Fibroblast of lung (primary cell): ENCODE results near the gene BBS2. TPM values are rescaled to one million over a fixed set of nuclear protein-coding genes. Genes with fewer than 3 reads are reported as not detected.

Experiments
- DNase-seq, 2 donors: peaks; one replicate each; pipeline versions ENCODE4 v3.0.0 to v3.0.0-alpha.2; 2010; ENCODE audit warnings: low read depth in 2 of 2
- H2AFZ ChIP-seq: 2 replicates; pipeline ENCODE4 v1.5.1; 2012; ENCODE audit warnings: low read length, control low read depth, inconsistent platforms
- H3K27ac ChIP-seq: 2 replicates; pipeline ENCODE4 v1.5.1; 2011; ENCODE audit warnings: low read length, control low read depth; ENCODE audit not compliant: insufficient read depth
- H3K27me3 ChIP-seq: 2 replicates; pipeline ENCODE4 v1.5.1; 2011; ENCODE audit warnings: mild to moderate bottlenecking, low read length; ENCODE audit not compliant: control insufficient read depth, insufficient read depth
- H3K36me3 ChIP-seq: 2 replicates; pipeline ENCODE4 v1.5.1; 2011; ENCODE audit warnings: low read length; ENCODE audit not compliant: control insufficient read depth, insufficient read depth
- H3K4me1 ChIP-seq: 2 replicates; pipeline ENCODE4 v1.5.1; 2011; ENCODE audit warnings: low read length; ENCODE audit not compliant: control insufficient read depth, insufficient read depth; ENCODE audit errors: extremely low read depth
- H3K4me2 ChIP-seq: 2 replicates; pipeline ENCODE4 v1.5.1; 2011; ENCODE audit warnings: low read length, control low read depth; ENCODE audit not compliant: insufficient read depth; ENCODE audit errors: extremely low read depth
- H3K4me3 ChIP-seq, 4 experiments: fragments of 200-600 bp in 1 of 4; sonication (generic) in 1 of 4; replicated peaks in 1 of 4; 2 replicates each; pipeline ENCODE4 v1.5.1; 2011 to 2016; ENCODE audit warnings: low read length in 4 of 4, low read depth in 3 of 4, mild to moderate bottlenecking in 3 of 4, control low read depth in 2 of 4, inconsistent platforms in 1 of 4, mixed read lengths in 1 of 4; ENCODE audit not compliant: insufficient read depth in 1 of 4; ENCODE audit errors: control extremely low read depth in 1 of 4
- H3K79me2 ChIP-seq: 2 replicates; pipeline ENCODE4 v1.5.1; 2012; ENCODE audit warnings: mild to moderate bottlenecking, low read length, inconsistent platforms; ENCODE audit not compliant: control insufficient read depth, insufficient read depth
- H3K9ac ChIP-seq: 2 replicates; pipeline ENCODE4 v1.5.1; 2011; ENCODE audit warnings: mild to moderate bottlenecking, low read length, control low read depth; ENCODE audit not compliant: insufficient read depth
- H3K9me3 ChIP-seq: 2 replicates; pipeline ENCODE4 v1.5.1; 2012; ENCODE audit warnings: low read depth, low read length; ENCODE audit not compliant: control insufficient read depth, insufficient read depth
- H4K20me1 ChIP-seq: 2 replicates; pipeline ENCODE4 v1.5.1; 2011; ENCODE audit warnings: low read length; ENCODE audit not compliant: control insufficient read depth, insufficient read depth; ENCODE audit errors: extremely low read depth
- CTCF ChIP-seq, 2 donors: IDR thresholded peaks in 1 of 2; conservative IDR thresholded peaks in 1 of 2; 1 replicate in 1 of 2; 2 replicates in 1 of 2; pipeline ENCODE4 v1.5.1; 2011 to 2012; ENCODE audit warnings: low read length in 2 of 2, control low read depth in 1 of 2, inconsistent platforms in 1 of 2, low read depth in 1 of 2, mild to moderate bottlenecking in 1 of 2
- EZH2 ChIP-seq: IDR thresholded peaks from 2 replicates; pipeline ENCODE4 v1.5.1; 2012; ENCODE audit warnings: low read length, control low read depth, mild to moderate bottlenecking; ENCODE audit errors: missing control alignments
- polyA plus RNA-seq, 2 donors: library from polyadenylated mRNA; depleted of rRNA in 1 of 2; stranded (reverse) in 1 of 2; unstranded in 1 of 2; fragments of >200 nt; gene quantifications; 2 replicates each; pipeline ENCODE4 v1.2.1, GENCODE V29; 2011 to 2012; ENCODE audit warnings: missing spikeins in 1 of 2
- total RNA-seq: library from RNA; depleted of rRNA; stranded (reverse); fragments of >200 nt; gene quantifications from 2 replicates; pipeline ENCODE4 v1.2.1, GENCODE V29; 2014

BBS2 gene
- total and polyA plus RNA-seq, 2 donors (not counting 1 experiment from before 2014, with no cell fraction given): 59.9 to 84.9 TPM

DNA sequence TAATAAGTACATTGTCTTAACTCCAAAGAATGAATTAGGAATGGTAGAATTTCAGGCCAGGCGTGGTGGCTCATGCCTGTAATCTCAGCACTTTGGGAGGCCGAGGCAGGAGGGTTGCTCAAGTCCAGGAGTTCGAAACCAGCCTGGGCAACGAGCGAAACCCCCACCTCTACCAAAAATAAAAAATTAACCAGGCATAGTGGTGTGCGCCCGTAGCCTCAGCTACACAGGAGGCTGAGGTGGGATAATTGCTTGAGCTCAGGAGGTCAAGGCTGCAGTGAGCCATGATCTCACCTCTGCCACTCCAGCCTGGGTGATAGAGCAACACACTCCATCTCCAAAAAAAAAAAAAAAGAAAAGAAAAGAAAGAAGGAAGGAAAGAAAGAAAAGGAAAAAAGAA is 18.5 kb upstream of the BBS2 start:
- H3K9ac ChIP-seq: no peak overlapping the region
- no peaks in the 10 kb centered on the region for H3K79me2 ChIP-seq
- H3K36me3 ChIP-seq: no peaks in the 10 kb centered on the region
- TF ChIP-seq CTCF (conservative IDR thresholded peaks at IDR 0.05 in 1 of 2, IDR thresholded peaks at IDR 0.05 in 1 of 2; ENCODE audit: low read depth in 1 of 2, low read length in 2 of 2) (no peak), EZH2 (no peak)
- DNase-seq: no peak
- no peak overlapping the region for H3K27ac ChIP-seq
- H3K4me1 ChIP-seq: no peaks in the 10 kb centered on the region
- H3K27me3 ChIP-seq: peaks cover 10% of the 10 kb centered on the region
- H3K9me3 ChIP-seq: no peaks in the 10 kb centered on the region
- no peak overlapping the region for H3K4me2 ChIP-seq
- no peak overlapping the region for H3K4me3 ChIP-seq
- H2AFZ ChIP-seq: no peak overlapping the region
- no peaks in the 10 kb centered on the region for H4K20me1 ChIP-seq

DNA sequence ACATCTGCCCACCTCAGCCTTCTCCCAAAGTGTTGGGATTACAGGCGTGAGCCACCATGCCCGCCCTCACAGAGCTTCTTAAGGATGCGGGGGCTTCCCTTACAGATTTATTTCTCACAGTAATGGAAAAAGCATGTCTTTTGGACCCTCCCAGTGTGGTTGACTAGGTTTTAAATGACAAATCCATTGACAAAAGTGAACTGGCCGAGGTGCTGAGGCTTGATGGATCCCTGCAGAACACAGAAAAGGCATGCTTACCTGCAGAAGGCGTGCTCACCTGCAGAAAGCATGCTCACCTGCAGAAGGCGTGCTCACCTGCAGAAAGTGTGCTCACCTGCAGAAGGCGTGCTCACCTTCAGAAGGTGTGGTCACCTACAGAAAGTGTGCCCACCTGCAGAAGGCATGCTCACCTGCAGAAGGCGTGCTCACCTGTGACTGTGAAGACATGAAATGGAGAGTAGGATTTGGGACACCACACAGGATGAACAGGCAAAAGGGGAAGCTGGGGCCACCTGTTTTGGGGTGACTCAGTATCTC is 15.1 kb upstream of the BBS2 start:
- no peak overlapping the region for H2AFZ ChIP-seq
- no peak overlapping the region for H3K4me3 ChIP-seq
- H3K27me3 ChIP-seq: peaks cover 10% of the 10 kb centered on the region
- no peaks in the 10 kb centered on the region for H3K4me1 ChIP-seq
- no peak overlapping the region for H3K27ac ChIP-seq
- H3K36me3 ChIP-seq: no peaks in the 10 kb centered on the region
- no peaks in the 10 kb centered on the region for H3K79me2 ChIP-seq
- DNase-seq: no peak
- TF ChIP-seq CTCF (conservative IDR thresholded peaks at IDR 0.05 in 1 of 2, IDR thresholded peaks at IDR 0.05 in 1 of 2; ENCODE audit: low read depth in 1 of 2, low read length in 2 of 2) (no peak), EZH2 (no peak)
- H3K9me3 ChIP-seq: no peaks in the 10 kb centered on the region
- no peak overlapping the region for H3K4me2 ChIP-seq
- H4K20me1 ChIP-seq: no peaks in the 10 kb centered on the region
- H3K9ac ChIP-seq: no peak overlapping the region

DNA sequence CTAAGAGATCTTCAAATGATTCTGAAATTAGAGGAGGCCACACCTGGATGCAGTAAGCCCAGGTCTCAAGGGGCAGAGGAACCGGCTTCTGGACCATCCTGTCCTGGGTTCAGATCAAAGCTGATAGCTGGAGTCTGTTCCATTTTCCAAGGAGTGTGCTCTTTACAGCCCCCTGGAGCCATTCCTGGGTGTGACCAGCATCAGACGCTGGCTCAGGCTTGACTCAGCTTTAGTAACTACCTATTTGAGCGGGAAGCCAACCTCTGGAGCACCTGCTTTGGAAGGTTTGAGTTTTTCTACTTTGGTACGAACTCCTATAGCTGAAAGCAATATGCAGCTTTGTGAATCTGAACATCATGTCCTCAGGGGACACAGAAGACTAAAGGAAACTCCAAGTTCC is 12.9 kb upstream of the BBS2 start:
- H3K36me3 ChIP-seq: no peaks in the 10 kb centered on the region
- H3K79me2 ChIP-seq: no peaks in the 10 kb centered on the region
- no peaks in the 10 kb centered on the region for H3K9me3 ChIP-seq
- H4K20me1 ChIP-seq: no peaks in the 10 kb centered on the region
- no peak overlapping the region for H3K9ac ChIP-seq
- H3K4me3 ChIP-seq: no peak overlapping the region
- no peaks in the 10 kb centered on the region for H3K4me1 ChIP-seq
- TF ChIP-seq CTCF (conservative IDR thresholded peaks at IDR 0.05 in 1 of 2, IDR thresholded peaks at IDR 0.05 in 1 of 2; ENCODE audit: low read depth in 1 of 2, low read length in 2 of 2): no peak
- no peak for TF ChIP-seq EZH2
- H3K27me3 ChIP-seq: peaks cover 6% of the 10 kb centered on the region
- DNase-seq: no peak
- no peak overlapping the region for H3K4me2 ChIP-seq
- no peak overlapping the region for H3K27ac ChIP-seq
- no peak overlapping the region for H2AFZ ChIP-seq
